IMR-90 (cell line): ENCODE measurements around the gene TPD52L2. TPM values are rescaled to one million over a fixed set of nuclear protein-coding genes. Genes with fewer than 3 reads are reported as not detected.

Experiments used
- ATAC-seq: fragments of 200-7000 bp; cut with Tn5 transposase; 2 replicates; pipeline ENCODE4 v1.9.1; 2020; ENCODE audit warnings: low read depth, mild to moderate bottlenecking, moderate library complexity
- BruUV-seq: library from RNA; stranded (reverse); fragments of 400-500 nt; replicated peaks from 2 replicates; lab custom pipeline; 2021; lab: Mats Ljungman, UMichigan
- CTCF ChIA-PET: fragments of 300-600 bp; formaldehyde crosslinking; extraction: SDS; loops from one replicate; lab custom pipeline; 2021; ENCODE audit warnings: antibody characterized with exemption; lab: Yijun Ruan, JAX
- POLR2A ChIA-PET: fragments of 300-600 bp; sonication (Branson Sonifier 250); formaldehyde crosslinking; loops from one replicate; lab custom pipeline; 2022; ENCODE audit warnings: antibody characterized with exemption; ENCODE audit not compliant: unreplicated experiment; lab: Charles Lee
- DNase-seq: peaks from one replicate; pipeline ENCODE4 v3.0.0; 2013
- H2AFZ ChIP-seq: replicated peaks from 2 replicates; pipeline ENCODE3; 2013; ENCODE audit warnings: low read length, mild to moderate bottlenecking; ENCODE audit not compliant: poor library complexity
- H2AK5ac ChIP-seq: 2 replicates; pipeline ENCODE4 v1.6.1; 2013; ENCODE audit warnings: low read depth, low read length, inconsistent platforms
- H2AK9ac ChIP-seq: replicated peaks from 2 replicates; pipeline ENCODE3; 2013; ENCODE audit warnings: mild to moderate bottlenecking, low read depth, low read length, moderate library complexity; ENCODE audit not compliant: poor library complexity
- H2BK120ac ChIP-seq: 2 replicates; pipeline ENCODE4 v1.6.1; 2013; ENCODE audit warnings: low read depth, low read length, inconsistent platforms
- H2BK15ac ChIP-seq: 3 replicates; pipeline ENCODE4 v1.6.1; 2013; ENCODE audit warnings: low read depth, low read length, inconsistent platforms
- H2BK20ac ChIP-seq: 2 replicates; pipeline ENCODE4 v1.6.1; 2013; ENCODE audit warnings: low read depth, mild to moderate bottlenecking, inconsistent platforms, low read length, moderate library complexity
- H2BK5ac ChIP-seq: 2 replicates; pipeline ENCODE4 v1.6.1; 2013; ENCODE audit warnings: mild to moderate bottlenecking, low read depth, low read length, inconsistent platforms; ENCODE audit not compliant: poor library complexity, severe bottlenecking
- H3K14ac ChIP-seq: replicated peaks from 2 replicates; pipeline ENCODE4 v1.6.1; 2013; ENCODE audit warnings: low read depth, low read length, inconsistent platforms
- H3K18ac ChIP-seq: 2 replicates; pipeline ENCODE4 v1.6.1; 2013; ENCODE audit warnings: low read depth, low read length, control low read depth
- H3K23ac ChIP-seq: 2 replicates; pipeline ENCODE4 v1.6.1; 2013; ENCODE audit warnings: low read depth, low read length, inconsistent platforms
- H3K27ac ChIP-seq: 2 replicates; pipeline ENCODE4 v1.5.1; 2013; ENCODE audit warnings: mild to moderate bottlenecking, control low read depth, low read length; ENCODE audit not compliant: insufficient read depth
- H3K27me3 ChIP-seq: 2 replicates; pipeline ENCODE4 v1.6.1; 2013; ENCODE audit warnings: low read length; ENCODE audit not compliant: control insufficient read depth, insufficient read depth
- H3K36me3 ChIP-seq: 2 replicates; pipeline ENCODE4 v1.6.1; 2013; ENCODE audit warnings: low read length, mixed read lengths; ENCODE audit not compliant: control insufficient read depth, insufficient read depth
- H3K4ac ChIP-seq: 2 replicates; pipeline ENCODE4 v1.6.1; 2013; ENCODE audit warnings: low read depth, low read length, inconsistent platforms
- H3K4me1 ChIP-seq: 2 replicates; pipeline ENCODE4 v1.6.1; 2013; ENCODE audit warnings: low read length, mixed read lengths; ENCODE audit not compliant: control insufficient read depth, insufficient read depth
- H3K4me2 ChIP-seq: 2 replicates; pipeline ENCODE4 v1.6.1; 2013; ENCODE audit warnings: low read depth, mild to moderate bottlenecking, control low read depth, low read length, moderate library complexity
- H3K4me3 ChIP-seq: 2 replicates; pipeline ENCODE4 v1.5.1; 2013; ENCODE audit warnings: low read depth, mild to moderate bottlenecking, control low read depth, low read length, moderate library complexity; ENCODE audit not compliant: insufficient read depth
- H3K56ac ChIP-seq: 2 replicates; pipeline ENCODE4 v1.6.1; 2013; ENCODE audit warnings: low read length, inconsistent platforms; ENCODE audit not compliant: insufficient read depth; ENCODE audit errors: extremely low read depth
- H3K79me1 ChIP-seq, 2 experiments: 2 replicates each; pipeline ENCODE4 v1.6.1; 2013; ENCODE audit warnings: low read length in 2 of 2, inconsistent platforms in 1 of 2, low read depth in 1 of 2
- H3K9ac ChIP-seq: 2 replicates; pipeline ENCODE4 v1.6.1; 2013; ENCODE audit warnings: low read depth, low read length, control low read depth
- H3K9me1 ChIP-seq: 2 replicates; pipeline ENCODE4 v1.6.1; 2013; ENCODE audit warnings: low read length, inconsistent platforms; ENCODE audit not compliant: insufficient read depth
- H3K9me3 ChIP-seq: 2 replicates; pipeline ENCODE4 v1.6.1; 2013; ENCODE audit warnings: low read length; ENCODE audit not compliant: control insufficient read depth, insufficient read depth
- H4K20me1 ChIP-seq: 2 replicates; pipeline ENCODE4 v1.6.1; 2013; ENCODE audit warnings: low read length, inconsistent platforms; ENCODE audit not compliant: insufficient read depth
- H4K5ac ChIP-seq: 2 replicates; pipeline ENCODE4 v1.6.1; 2013; ENCODE audit warnings: mild to moderate bottlenecking, low read depth, low read length, control low read depth
- H4K8ac ChIP-seq, 2 experiments: 2 replicates each; pipeline ENCODE4 v1.6.1; 2013; ENCODE audit warnings: low read depth in 2 of 2, low read length in 2 of 2, control low read depth in 1 of 2, inconsistent platforms in 1 of 2
- H4K91ac ChIP-seq: 2 replicates; pipeline ENCODE4 v1.6.1; 2013; ENCODE audit warnings: low read depth, low read length, inconsistent platforms; ENCODE audit not compliant: insufficient read depth
- BHLHE40 ChIP-seq: fragments of 150-350 bp; IDR thresholded peaks from 2 replicates; pipeline ENCODE4 v1.6.1; 2016; ENCODE audit warnings: mild to moderate bottlenecking, low read depth, low read length
- MAZ ChIP-seq: IDR thresholded peaks from 2 replicates; pipeline ENCODE4 v1.6.1; 2012; ENCODE audit warnings: low read depth, mild to moderate bottlenecking, low read length, improper control_type of control experiment, moderate library complexity, borderline replicate concordance
- RCOR1 ChIP-seq: IDR thresholded peaks from 2 replicates; pipeline ENCODE4 v1.6.1; 2012; ENCODE audit warnings: mild to moderate bottlenecking, low read length, improper control_type of control experiment; ENCODE audit not compliant: insufficient replicate concordance
- WGBS, 2 experiments: methylation state at CpG; one replicate each; pipeline versions ENCODE4 v1.1.5 to v1.1.7; 2013; ENCODE audit warnings: missing lambda C conversion rate in 2 of 2; ENCODE audit not compliant: insufficient read length in 1 of 2; ENCODE audit errors: extremely low coverage in 2 of 2; 5-methylcytosine and 5-hydroxymethylcytosine counted together
- dilution Hi-C: fragments of 300-500 bp; cut with HindIII; formaldehyde crosslinking; loops from one replicate; pipeline ENCODE4 v1.14.3; 2018; ENCODE audit warnings: low sequenced_read_pairs; ENCODE audit not compliant: unreplicated experiment
- in situ Hi-C: fragments of 300-500 bp; cut with MboI; formaldehyde crosslinking; loops from 3 replicates; pipeline ENCODE4 v1.14.3; 2019; ENCODE audit warnings: low sequenced_read_pairs, inconsistent platforms, mixed read lengths
- intact Hi-C: fragments of 100-400 bp; cut with micrococcal nuclease; formaldehyde crosslinking; loops from 2 replicates; pipeline ENCODE4 v1.10.0; 2022
- polyA plus RNA-seq, 3 experiments: library from polyadenylated mRNA; depleted of rRNA; stranded (reverse); fragments of >200 nt; gene quantifications; 2 replicates each; pipeline ENCODE4 v1.2.3, GENCODE V29; 2012; ENCODE audit warnings: low replicate concordance in 1 of 3
- total RNA-seq: library from RNA; depleted of rRNA; stranded (reverse); fragments of >200 nt; gene quantifications from 2 replicates; pipeline ENCODE4 v1.2.3, GENCODE V29; 2012
- TF ChIP-seq, protein P1 (sequence below): fragments of 150-350 bp; IDR thresholded peaks from 2 replicates; pipeline ENCODE4 v1.6.1; 2016; ENCODE audit warnings: low read depth, mild to moderate bottlenecking, low read length, moderate library complexity, borderline replicate concordance
- TF ChIP-seq, protein P2 (sequence below): fragments of 150-350 bp; IDR thresholded peaks from 2 replicates; pipeline ENCODE4 v1.6.1; 2017; ENCODE audit warnings: mild to moderate bottlenecking, antibody characterized with exemption, low read length, low read depth
- TF ChIP-seq, protein P3 (sequence below): conservative IDR thresholded peaks from 2 replicates; pipeline ENCODE4 v1.5.1; 2012; ENCODE audit warnings: mild to moderate bottlenecking, low read depth, low read length, improper control_type of control experiment

Gene TPD52L2
- total and polyA plus RNA-seq, 2 of the 4 experiments (the other 2 are of a cell fraction): 113 to 189 TPM

DNA sequence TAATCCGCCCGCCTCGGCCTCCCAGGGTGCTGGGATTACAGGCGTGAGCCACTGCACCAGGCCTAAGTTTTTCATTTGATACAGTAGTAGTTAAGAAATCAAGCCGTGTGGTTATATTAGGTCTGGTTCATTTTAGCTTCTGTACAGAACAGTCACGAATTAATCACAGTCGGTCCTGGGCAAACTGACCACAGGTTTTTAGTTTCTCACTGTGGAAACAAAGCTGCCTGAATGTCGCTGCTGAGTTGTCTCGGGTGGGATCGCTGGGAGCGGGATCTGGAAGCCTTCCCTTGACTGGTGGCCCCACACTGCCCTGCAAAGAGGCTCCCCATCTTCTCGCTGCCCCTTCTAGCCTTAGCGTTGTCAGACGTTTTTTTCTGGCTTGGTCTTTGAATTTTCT, 72.5 kb downstream of the TPD52L2 start:
- Histone ChIP-seq H3K14ac (no peak overlapping the region), H2BK20ac (no peak overlapping the region), H3K27me3 (no peaks in the 10 kb centered on the region), H2AK9ac (no peak overlapping the region), H3K23ac (no peak overlapping the region), H3K4me2 (no peak overlapping the region), H3K27ac (no peak overlapping the region), H2BK15ac (no peak overlapping the region), H4K91ac (no peak overlapping the region), H3K18ac (no peak overlapping the region), H4K8ac (no peak overlapping the region), H3K4me1 (no peaks in the 10 kb centered on the region), H2AK5ac (no peak overlapping the region), H2BK120ac (no peak overlapping the region), H3K56ac (no peak overlapping the region), H3K9me3 (no peaks in the 10 kb centered on the region), H3K9ac (no peak overlapping the region), H4K20me1 (peaks cover 61% of the 10 kb centered on the region), H3K36me3 (peaks cover 48% of the 10 kb centered on the region), H3K79me1 (peaks cover 32 to 60% of the 10 kb centered on the region in 2 experiments), H4K5ac (no peak overlapping the region), H3K4ac (no peak overlapping the region), H3K4me3 (no peak overlapping the region), H2AFZ (no peak overlapping the region), H2BK5ac (no peak overlapping the region), H3K9me1 (peaks cover 6% of the 10 kb centered on the region; the same call in 1 of the 2 replicates)
- POLR2A ChIA-PET: no interaction called here
- DNase-seq: no peak
- intact Hi-C loops: no loop called here
- no TSS peak for BruUV-seq
- dilution Hi-C loops: no loop called here
- WGBS, 2 experiments: 87% methylated on average over 9 of the region's 14 CpGs; no CpG with 5 or more reads in 1 of the 2 experiments
- no peak for ATAC-seq
- TF ChIP-seq BHLHE40: no peak
- TF ChIP-seq RCOR1: no peak
- TF ChIP-seq, protein P1, sequence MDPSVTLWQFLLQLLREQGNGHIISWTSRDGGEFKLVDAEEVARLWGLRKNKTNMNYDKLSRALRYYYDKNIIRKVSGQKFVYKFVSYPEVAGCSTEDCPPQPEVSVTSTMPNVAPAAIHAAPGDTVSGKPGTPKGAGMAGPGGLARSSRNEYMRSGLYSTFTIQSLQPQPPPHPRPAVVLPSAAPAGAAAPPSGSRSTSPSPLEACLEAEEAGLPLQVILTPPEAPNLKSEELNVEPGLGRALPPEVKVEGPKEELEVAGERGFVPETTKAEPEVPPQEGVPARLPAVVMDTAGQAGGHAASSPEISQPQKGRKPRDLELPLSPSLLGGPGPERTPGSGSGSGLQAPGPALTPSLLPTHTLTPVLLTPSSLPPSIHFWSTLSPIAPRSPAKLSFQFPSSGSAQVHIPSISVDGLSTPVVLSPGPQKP: no peak
- TF ChIP-seq, protein P2, sequence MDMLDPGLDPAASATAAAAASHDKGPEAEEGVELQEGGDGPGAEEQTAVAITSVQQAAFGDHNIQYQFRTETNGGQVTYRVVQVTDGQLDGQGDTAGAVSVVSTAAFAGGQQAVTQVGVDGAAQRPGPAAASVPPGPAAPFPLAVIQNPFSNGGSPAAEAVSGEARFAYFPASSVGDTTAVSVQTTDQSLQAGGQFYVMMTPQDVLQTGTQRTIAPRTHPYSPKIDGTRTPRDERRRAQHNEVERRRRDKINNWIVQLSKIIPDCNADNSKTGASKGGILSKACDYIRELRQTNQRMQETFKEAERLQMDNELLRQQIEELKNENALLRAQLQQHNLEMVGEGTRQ: no peak
- TF ChIP-seq, protein P3, sequence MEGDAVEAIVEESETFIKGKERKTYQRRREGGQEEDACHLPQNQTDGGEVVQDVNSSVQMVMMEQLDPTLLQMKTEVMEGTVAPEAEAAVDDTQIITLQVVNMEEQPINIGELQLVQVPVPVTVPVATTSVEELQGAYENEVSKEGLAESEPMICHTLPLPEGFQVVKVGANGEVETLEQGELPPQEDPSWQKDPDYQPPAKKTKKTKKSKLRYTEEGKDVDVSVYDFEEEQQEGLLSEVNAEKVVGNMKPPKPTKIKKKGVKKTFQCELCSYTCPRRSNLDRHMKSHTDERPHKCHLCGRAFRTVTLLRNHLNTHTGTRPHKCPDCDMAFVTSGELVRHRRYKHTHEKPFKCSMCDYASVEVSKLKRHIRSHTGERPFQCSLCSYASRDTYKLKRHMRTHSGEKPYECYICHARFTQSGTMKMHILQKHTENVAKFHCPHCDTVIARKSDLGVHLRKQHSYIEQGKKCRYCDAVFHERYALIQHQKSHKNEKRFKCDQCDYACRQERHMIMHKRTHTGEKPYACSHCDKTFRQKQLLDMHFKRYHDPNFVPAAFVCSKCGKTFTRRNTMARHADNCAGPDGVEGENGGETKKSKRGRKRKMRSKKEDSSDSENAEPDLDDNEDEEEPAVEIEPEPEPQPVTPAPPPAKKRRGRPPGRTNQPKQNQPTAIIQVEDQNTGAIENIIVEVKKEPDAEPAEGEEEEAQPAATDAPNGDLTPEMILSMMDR: no peak
- TF ChIP-seq MAZ: no peak
- CTCF ChIA-PET: no interaction called here
- in situ Hi-C loops: no loop called here
